GM12878 (cell line): ENCODE data around the gene CENPX. TPM values are rescaled to one million over a fixed set of nuclear protein-coding genes. Genes with fewer than 3 reads are reported as not detected.

Experiments used
- ASH2L ChIP-seq: fragments of 300-600, 200-600 bp; sonication (generic); IDR thresholded peaks from 2 replicates; pipeline ENCODE4 v1.6.1; 2017; ENCODE audit warnings: low read depth, mild to moderate bottlenecking, borderline replicate concordance
- CHD2 ChIP-seq: IDR thresholded peaks from 2 replicates; pipeline ENCODE4 v1.6.1; 2011; ENCODE audit warnings: low read depth, low read length, improper control_type of control experiment, borderline replicate concordance
- CREM ChIP-seq: IDR thresholded peaks from 2 replicates; pipeline ENCODE4 v1.6.1; 2014; ENCODE audit warnings: antibody characterized with exemption, low read depth
- ESRRA ChIP-seq: IDR thresholded peaks from 2 replicates; pipeline ENCODE4 v1.6.1; 2012; ENCODE audit warnings: mild to moderate bottlenecking, low read length, improper control_type of control experiment
- EZH2 ChIP-seq: IDR thresholded peaks from 2 replicates; pipeline ENCODE4 v1.6.1; 2012; ENCODE audit warnings: low read depth, mild to moderate bottlenecking, control low read depth, inconsistent platforms, low read length, borderline replicate concordance; ENCODE audit not compliant: control insufficient read depth
- FOS ChIP-seq: IDR thresholded peaks from 3 replicates; pipeline ENCODE4 v1.6.1; 2011; ENCODE audit warnings: borderline replicate concordance; ENCODE audit not compliant: insufficient read length; ENCODE audit errors: extremely low read depth
- HDGF ChIP-seq: fragments of 450-650 bp; IDR thresholded peaks from 2 replicates; pipeline ENCODE4 v1.6.1; 2016; ENCODE audit warnings: antibody characterized with exemption
- LARP7 ChIP-seq: fragments of 450-650 bp; IDR thresholded peaks from 2 replicates; pipeline ENCODE4 v1.6.1; 2017; ENCODE audit warnings: mild to moderate bottlenecking
- MXI1 ChIP-seq: fragments of 150-350 bp; IDR thresholded peaks from 2 replicates; pipeline ENCODE4 v1.6.1; 2011; ENCODE audit warnings: low read depth, mild to moderate bottlenecking, inconsistent platforms, low read length, improper control_type of control experiment
- PAX5 ChIP-seq: IDR thresholded peaks from 2 replicates; pipeline ENCODE4 v1.6.1; 2011; ENCODE audit warnings: low read depth, low read length, borderline replicate concordance
- PML ChIP-seq: IDR thresholded peaks from 2 replicates; pipeline ENCODE4 v1.6.1; 2012; ENCODE audit warnings: low read length, inconsistent platforms
- POLR2A ChIP-seq: IDR thresholded peaks from 2 replicates; pipeline ENCODE4 v1.6.1; 2011; ENCODE audit warnings: low read depth, mild to moderate bottlenecking, low read length
- POU2F2 ChIP-seq: IDR thresholded peaks from 3 replicates; pipeline ENCODE4 v1.6.1; 2011; ENCODE audit warnings: low read depth, mild to moderate bottlenecking, low read length, borderline replicate concordance
- RAD21 ChIP-seq: IDR thresholded peaks from 2 replicates; pipeline ENCODE4 v1.6.1; 2011; ENCODE audit warnings: mild to moderate bottlenecking, low read depth, low read length, moderate library complexity; ENCODE audit not compliant: insufficient read depth
- SIN3A ChIP-seq: IDR thresholded peaks from 2 replicates; pipeline ENCODE4 v1.6.1; 2012; ENCODE audit warnings: low read depth, low read length, improper control_type of control experiment
- SP1 ChIP-seq: IDR thresholded peaks from one replicate; pipeline ENCODE4 v1.6.1; 2011; ENCODE audit warnings: low read depth, low read length
- SREBF2 ChIP-seq: IDR thresholded peaks from 2 replicates; pipeline ENCODE4 v1.6.1; 2012; ENCODE audit warnings: mild to moderate bottlenecking, low read length
- SUZ12 ChIP-seq: fragments of 200-600 bp; sonication (generic); IDR thresholded peaks from one replicate; pipeline ENCODE4 v1.6.1; 2018; ENCODE audit warnings: antibody characterized with exemption, mild to moderate bottlenecking; ENCODE audit not compliant: unreplicated experiment
- TCF3 ChIP-seq: IDR thresholded peaks from 2 replicates; pipeline ENCODE4 v1.6.1; 2012; ENCODE audit warnings: low read depth, mild to moderate bottlenecking, low read length, borderline replicate concordance; ENCODE audit not compliant: insufficient read depth
- YY1 ChIP-seq: IDR thresholded peaks from 2 replicates; pipeline ENCODE4 v1.6.1; 2011; ENCODE audit warnings: low read depth, mild to moderate bottlenecking, low read length
- polyA plus RNA-seq, 11 experiments: library from polyadenylated mRNA; depleted of rRNA in 4 of 11; unstranded in 6 of 11; stranded (reverse) in 5 of 11; fragments of >200 nt; fragmentation: Nextera tagmentation in 4 of 11; fragmentation: Illumina TruSeq in 1 of 11; extraction: Ambion mirVana in 4 of 11; extraction: Trizol in 1 of 11; gene quantifications; 1 replicate in 1 of 11; 2 replicates in 10 of 11; pipeline versions ENCODE4 v1.2.1 to v1.2.3, GENCODE V29; 2011 to 2016; ENCODE audit warnings: inconsistent platforms in 2 of 11, missing spikeins in 2 of 11, low read depth in 1 of 11
- total RNA-seq, 4 experiments: library from RNA; depleted of rRNA in 3 of 4; stranded (reverse); fragments of >200 nt in 3 of 4; fragmentation: Illumina TruSeq in 1 of 4; extraction: Trizol in 1 of 4; gene quantifications; 2 replicates each; pipeline versions ENCODE4 v1.2.1 to v1.2.3, GENCODE V29; 2013 to 2021
- TF ChIP-seq, protein P1 (sequence below), 3 experiments: IDR thresholded peaks in 2 of 3; conservative IDR thresholded peaks in 1 of 3; 2 replicates each; pipeline ENCODE4 v1.5.1; 2011; ENCODE audit warnings: low read depth in 3 of 3, low read length in 3 of 3, mild to moderate bottlenecking in 3 of 3, control low read depth in 2 of 3, moderate library complexity in 2 of 3, inconsistent platforms in 1 of 3, mixed read lengths in 1 of 3; ENCODE audit not compliant: control insufficient read depth in 2 of 3, insufficient read depth in 1 of 3; ENCODE audit errors: extremely low read depth in 1 of 3
- TF ChIP-seq, protein P2 (sequence below): fragments of 450-650 bp; IDR thresholded peaks from 2 replicates; pipeline ENCODE4 v1.6.1; 2017; ENCODE audit warnings: mild to moderate bottlenecking
- TF ChIP-seq, protein P3 (sequence below): fragments of 450-650 bp; IDR thresholded peaks from 2 replicates; pipeline ENCODE4 v1.6.1; 2016; ENCODE audit warnings: mild to moderate bottlenecking
- TF ChIP-seq, protein P4 (sequence below): fragments of 450-650 bp; formaldehyde crosslinking; IDR thresholded peaks from 2 replicates; pipeline ENCODE4 v1.5.0; 2022; ENCODE audit warnings: mild to moderate bottlenecking, missing genetic modification characterization

The CENPX gene
- total and polyA plus RNA-seq, 10 of the 15 experiments (the other 5 are each of a cell fraction or from before 2014, with no cell fraction given) = 11.7 to 182 (median 71.9) TPM

DNA sequence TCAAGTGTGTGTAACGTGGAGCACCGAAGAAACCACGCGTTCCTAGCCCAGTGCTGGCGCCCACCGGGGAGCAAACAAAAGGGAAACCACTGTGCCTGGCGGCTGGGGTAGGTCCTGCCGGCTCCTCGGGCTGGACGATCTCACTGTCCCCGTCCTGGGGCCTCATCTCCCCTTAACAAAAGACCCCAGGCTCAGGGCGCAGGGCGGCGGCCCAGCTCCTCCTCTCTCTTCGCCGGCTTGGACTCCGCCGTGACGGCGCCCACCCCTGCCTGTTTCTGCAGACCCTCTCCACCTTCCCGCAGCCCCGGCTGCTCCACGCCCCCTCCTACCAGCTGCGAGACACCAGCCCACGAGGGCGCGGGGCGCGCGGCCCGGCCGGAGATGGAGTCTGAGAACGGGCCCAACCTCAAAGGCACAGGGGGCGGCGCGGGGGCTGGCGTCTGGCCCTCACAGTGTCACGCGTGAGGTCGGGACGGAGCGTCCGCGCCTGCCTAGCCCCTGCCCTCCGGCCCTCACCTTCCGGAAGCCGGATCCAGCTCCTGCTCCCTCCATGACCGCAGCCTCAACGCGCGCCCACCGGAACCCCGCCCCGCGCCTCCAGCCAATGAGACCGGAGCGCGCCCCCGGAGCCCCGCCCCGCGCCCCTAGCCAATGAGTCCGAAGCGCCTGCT, at the start of gene CENPX (continued):
- TF ChIP-seq CREM (no peak), CHD2 (no peak), SIN3A (peak; percentile 78), SUZ12 (no peak), HDGF (no peak), PAX5 (no peak), RAD21 (no peak), LARP7 (peak; percentile 81), EZH2 (no peak), SREBF2 (no peak), ASH2L (no peak), YY1 (peak; percentile 64), MXI1 (peak; percentile 39), PML (no peak), FOS (no peak), POLR2A (peak; percentile 82), TCF3 (no peak), ESRRA (no peak), SP1 (no peak), POU2F2 (no peak)
- TF ChIP-seq, protein P1, sequence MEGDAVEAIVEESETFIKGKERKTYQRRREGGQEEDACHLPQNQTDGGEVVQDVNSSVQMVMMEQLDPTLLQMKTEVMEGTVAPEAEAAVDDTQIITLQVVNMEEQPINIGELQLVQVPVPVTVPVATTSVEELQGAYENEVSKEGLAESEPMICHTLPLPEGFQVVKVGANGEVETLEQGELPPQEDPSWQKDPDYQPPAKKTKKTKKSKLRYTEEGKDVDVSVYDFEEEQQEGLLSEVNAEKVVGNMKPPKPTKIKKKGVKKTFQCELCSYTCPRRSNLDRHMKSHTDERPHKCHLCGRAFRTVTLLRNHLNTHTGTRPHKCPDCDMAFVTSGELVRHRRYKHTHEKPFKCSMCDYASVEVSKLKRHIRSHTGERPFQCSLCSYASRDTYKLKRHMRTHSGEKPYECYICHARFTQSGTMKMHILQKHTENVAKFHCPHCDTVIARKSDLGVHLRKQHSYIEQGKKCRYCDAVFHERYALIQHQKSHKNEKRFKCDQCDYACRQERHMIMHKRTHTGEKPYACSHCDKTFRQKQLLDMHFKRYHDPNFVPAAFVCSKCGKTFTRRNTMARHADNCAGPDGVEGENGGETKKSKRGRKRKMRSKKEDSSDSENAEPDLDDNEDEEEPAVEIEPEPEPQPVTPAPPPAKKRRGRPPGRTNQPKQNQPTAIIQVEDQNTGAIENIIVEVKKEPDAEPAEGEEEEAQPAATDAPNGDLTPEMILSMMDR (IDR thresholded peaks at IDR 0.05 in 2 of 3, conservative IDR thresholded peaks at IDR 0.05 in 1 of 3; ENCODE audit: control insufficient read depth in 2 of 3, extremely low read depth in 1 of 3, insufficient read depth in 1 of 3, low read depth in 3 of 3, low read length in 3 of 3) = no peak
- TF ChIP-seq, protein P2, sequence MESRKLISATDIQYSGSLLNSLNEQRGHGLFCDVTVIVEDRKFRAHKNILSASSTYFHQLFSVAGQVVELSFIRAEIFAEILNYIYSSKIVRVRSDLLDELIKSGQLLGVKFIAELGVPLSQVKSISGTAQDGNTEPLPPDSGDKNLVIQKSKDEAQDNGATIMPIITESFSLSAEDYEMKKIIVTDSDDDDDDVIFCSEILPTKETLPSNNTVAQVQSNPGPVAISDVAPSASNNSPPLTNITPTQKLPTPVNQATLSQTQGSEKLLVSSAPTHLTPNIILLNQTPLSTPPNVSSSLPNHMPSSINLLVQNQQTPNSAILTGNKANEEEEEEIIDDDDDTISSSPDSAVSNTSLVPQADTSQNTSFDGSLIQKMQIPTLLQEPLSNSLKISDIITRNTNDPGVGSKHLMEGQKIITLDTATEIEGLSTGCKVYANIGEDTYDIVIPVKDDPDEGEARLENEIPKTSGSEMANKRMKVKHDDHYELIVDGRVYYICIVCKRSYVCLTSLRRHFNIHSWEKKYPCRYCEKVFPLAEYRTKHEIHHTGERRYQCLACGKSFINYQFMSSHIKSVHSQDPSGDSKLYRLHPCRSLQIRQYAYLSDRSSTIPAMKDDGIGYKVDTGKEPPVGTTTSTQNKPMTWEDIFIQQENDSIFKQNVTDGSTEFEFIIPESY = no peak
- TF ChIP-seq, protein P3, sequence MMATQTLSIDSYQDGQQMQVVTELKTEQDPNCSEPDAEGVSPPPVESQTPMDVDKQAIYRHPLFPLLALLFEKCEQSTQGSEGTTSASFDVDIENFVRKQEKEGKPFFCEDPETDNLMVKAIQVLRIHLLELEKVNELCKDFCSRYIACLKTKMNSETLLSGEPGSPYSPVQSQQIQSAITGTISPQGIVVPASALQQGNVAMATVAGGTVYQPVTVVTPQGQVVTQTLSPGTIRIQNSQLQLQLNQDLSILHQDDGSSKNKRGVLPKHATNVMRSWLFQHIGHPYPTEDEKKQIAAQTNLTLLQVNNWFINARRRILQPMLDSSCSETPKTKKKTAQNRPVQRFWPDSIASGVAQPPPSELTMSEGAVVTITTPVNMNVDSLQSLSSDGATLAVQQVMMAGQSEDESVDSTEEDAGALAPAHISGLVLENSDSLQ = no peak
- TF ChIP-seq, protein P4, sequence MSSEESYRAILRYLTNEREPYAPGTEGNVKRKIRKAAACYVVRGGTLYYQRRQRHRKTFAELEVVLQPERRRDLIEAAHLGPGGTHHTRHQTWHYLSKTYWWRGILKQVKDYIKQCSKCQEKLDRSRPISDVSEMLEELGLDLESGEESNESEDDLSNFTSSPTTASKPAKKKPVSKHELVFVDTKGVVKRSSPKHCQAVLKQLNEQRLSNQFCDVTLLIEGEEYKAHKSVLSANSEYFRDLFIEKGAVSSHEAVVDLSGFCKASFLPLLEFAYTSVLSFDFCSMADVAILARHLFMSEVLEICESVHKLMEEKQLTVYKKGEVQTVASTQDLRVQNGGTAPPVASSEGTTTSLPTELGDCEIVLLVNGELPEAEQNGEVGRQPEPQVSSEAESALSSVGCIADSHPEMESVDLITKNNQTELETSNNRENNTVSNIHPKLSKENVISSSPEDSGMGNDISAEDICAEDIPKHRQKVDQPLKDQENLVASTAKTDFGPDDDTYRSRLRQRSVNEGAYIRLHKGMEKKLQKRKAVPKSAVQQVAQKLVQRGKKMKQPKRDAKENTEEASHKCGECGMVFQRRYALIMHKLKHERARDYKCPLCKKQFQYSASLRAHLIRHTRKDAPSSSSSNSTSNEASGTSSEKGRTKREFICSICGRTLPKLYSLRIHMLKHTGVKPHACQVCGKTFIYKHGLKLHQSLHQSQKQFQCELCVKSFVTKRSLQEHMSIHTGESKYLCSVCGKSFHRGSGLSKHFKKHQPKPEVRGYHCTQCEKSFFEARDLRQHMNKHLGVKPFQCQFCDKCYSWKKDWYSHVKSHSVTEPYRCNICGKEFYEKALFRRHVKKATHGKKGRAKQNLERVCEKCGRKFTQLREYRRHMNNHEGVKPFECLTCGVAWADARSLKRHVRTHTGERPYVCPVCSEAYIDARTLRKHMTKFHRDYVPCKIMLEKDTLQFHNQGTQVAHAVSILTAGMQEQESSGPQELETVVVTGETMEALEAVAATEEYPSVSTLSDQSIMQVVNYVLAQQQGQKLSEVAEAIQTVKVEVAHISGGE (CRISPR knock-in tag) = no peak
